Measurements from ENCODE around the gene CBX4. TPM values are rescaled to one million over a fixed set of nuclear protein-coding genes. Genes with fewer than 3 reads are reported as not detected.

The CBX4 gene
- total and polyA plus RNA-seq, 10 of the 15 experiments (the other 5 are each of a cell fraction or from before 2014, with no cell fraction given) = 0.69 to 24.6 (median 4.2) TPM

DNA sequence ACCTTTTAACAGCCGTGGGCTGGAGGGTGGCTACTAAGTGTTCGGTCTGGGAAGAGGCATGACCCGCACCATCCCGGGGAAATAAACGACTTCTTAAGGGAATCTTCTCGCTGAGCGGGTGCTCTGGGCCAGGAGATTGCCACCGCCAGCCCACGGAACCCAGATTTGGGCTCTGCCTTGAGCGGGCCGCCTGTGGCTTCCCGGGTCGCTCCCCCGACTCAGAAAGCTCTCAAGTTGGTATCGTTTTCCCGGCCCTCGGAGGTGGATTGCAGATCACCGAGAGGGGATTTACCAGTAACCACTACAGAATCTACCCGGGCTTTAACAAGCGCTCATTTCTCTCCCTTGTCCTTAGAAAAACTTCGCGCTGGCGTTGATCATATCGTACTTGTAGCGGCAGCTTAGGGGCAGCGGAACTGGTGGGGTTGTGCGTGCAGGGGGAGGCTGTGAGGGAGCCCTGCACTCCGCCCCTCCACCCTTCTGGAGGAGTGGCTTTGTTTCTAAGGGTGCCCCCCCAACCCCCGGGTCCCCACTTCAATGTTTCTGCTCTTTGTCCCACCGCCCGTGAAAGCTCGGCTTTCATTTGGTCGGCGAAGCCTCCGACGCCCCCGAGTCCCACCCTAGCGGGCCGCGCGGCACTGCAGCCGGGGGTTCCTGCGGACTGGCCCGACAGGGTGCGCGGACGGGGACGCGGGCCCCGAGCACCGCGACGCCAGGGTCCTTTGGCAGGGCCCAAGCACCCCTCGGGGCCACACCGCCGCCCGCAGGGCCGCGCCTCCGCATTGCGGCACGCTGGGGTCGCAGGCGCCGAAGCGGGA, 3.6 kb upstream of the CBX4 start:
- SMC1A ChIA-PET (ENCODE audit: uncharacterized antibody, unreplicated experiment) = no interaction called here
- Histone ChIP-seq H2AFZ (ENCODE audit: control insufficient read depth, low read depth, low read length) (no peak overlapping the region), H3K79me2 (ENCODE audit: control insufficient read depth, insufficient read depth, low read length) (peaks cover 5% of the 10 kb centered on the region), H3K4me1 (ENCODE audit: control insufficient read depth, insufficient read depth, low read length) (peaks cover 8% of the 10 kb centered on the region), H4K20me1 (ENCODE audit: control insufficient read depth, insufficient read depth) (no peaks in the 10 kb centered on the region), H3K4me2 (ENCODE audit: control insufficient read depth, insufficient read depth) (peak overlapping the region; percentile 71), H3K36me3 (ENCODE audit: control insufficient read depth in 2 of 2, insufficient read depth in 2 of 2, low read length in 1 of 2) (no peaks in the 10 kb centered on the region), H3K27ac (ENCODE audit: control insufficient read depth, insufficient read depth) (no peak overlapping the region), H3K9me3 (replicated peaks; ENCODE audit: control insufficient read depth, insufficient read depth, low read length) (no peaks in the 10 kb centered on the region; the same call in 2 of the 3 replicates), H3K9ac (ENCODE audit: control insufficient read depth, insufficient read depth, low read length) (no peak overlapping the region), H3K4me3 (peak overlapping the region; percentile 23; the same call in 1 of the 2 replicates), H3K27me3 (replicated peaks in 1 of 2; ENCODE audit: control insufficient read depth in 2 of 2, insufficient read depth in 2 of 2, low read length in 1 of 2) (peaks cover 22 to 40% of the 10 kb centered on the region in 2 experiments)
- TF ChIP-seq EZH2 (IDR thresholded peaks at IDR 0.05; ENCODE audit: borderline replicate concordance, control insufficient read depth, low read depth, low read length) (0 out of 2 replicates have a peak, but pooled peaks have one; percentile 89), SUZ12 (IDR thresholded peaks at IDR 0.05; ENCODE audit: unreplicated experiment) (peak; percentile 63), MLLT1 (IDR thresholded peaks at IDR 0.05) (no peak), RB1 (IDR thresholded peaks at IDR 0.05; ENCODE audit: borderline replicate concordance) (no peak), NFXL1 (IDR thresholded peaks at IDR 0.05; ENCODE audit: borderline replicate concordance) (no peak)
- ATAC-seq = no peak
- FAIRE-seq = no peak
- POLR2A ChIA-PET = interaction anchor here (1.0 kb wide), 1 partner anchor 46 kb away, joined by 3 read pairs; the partner anchor contains the start of gene CBX8
- in situ Hi-C loops (cut with MboI) = loop anchor here (5.0 kb wide), 1 partner anchor 36 kb away; no protein-coding TSS in a partner anchor
- RAD21 ChIA-PET (ENCODE audit: unreplicated experiment) = interaction anchor here (0.5 to 1.5 kb wide), 2 partner anchors 46 to 50 kb away, joined by 3 to 7 read pairs; partner anchors contain the start of gene CBX8
- CTCF ChIA-PET = interaction anchor here (1.4 kb wide), 2 partner anchors 38 to 132 kb away, joined by 3 to 6 read pairs; no protein-coding TSS in a partner anchor
- no peak for DNase-seq (ENCODE audit: low read depth, low spot score)
- WGBS (ENCODE audit: insufficient coverage, insufficient replicate concordance, low lambda C conversion rate, missing lambda C conversion rate) = 2% methylated on average over 63 of the region's 66 CpGs
- intact Hi-C loops (cut with micrococcal nuclease; ENCODE audit: unreplicated experiment) = loop anchor here (10.0 kb wide), 1 partner anchor 132 kb away; no protein-coding TSS in a partner anchor
- BruUV-seq (replicated peaks) = no TSS peak
